ENCODE results near the gene ZNF319.

- TF ChIP-seq ZNF558 (CRISPR knock-in tag; IDR thresholded peaks at IDR 0.05; ENCODE audit: borderline replicate concordance) (no peak), GMEB2 (CRISPR knock-in tag; IDR thresholded peaks at IDR 0.05; ENCODE audit: low read depth) (no peak)
Observed at GRCh38 chr16:58019866-58020538, 19.5 kb upstream of the ZNF319 start.
